Stimulated activated CD8-positive, alpha-beta memory T cell treated with anti-CD3 and anti-CD28 coated beads, Interleukin-4, amount 100 ng/mL, for 1 hour (primary cell): Measurements from ENCODE around the gene RNF213.
"Not testable (repeated sequence)": the region's sequence is repeated elsewhere in the genome, so short reads cannot be mapped to it uniquely, and the experiment has no call there.

Experiments used
- DNase-seq, 2 donors: peaks; one replicate each; pipeline ENCODE4 v3.0.0-alpha.2; 2020; ENCODE audit warnings: low read depth in 2 of 2, low spot score in 1 of 2

The RNF213 gene

GRCh38 chr17:80316927-80317705 is 56.5 kb downstream of the RNF213 start:
- no peak for DNase-seq

- no peak for DNase-seq
Measured at GRCh38 chr17:80317706-80317980, 57.0 kb downstream of the RNF213 start.

DNA sequence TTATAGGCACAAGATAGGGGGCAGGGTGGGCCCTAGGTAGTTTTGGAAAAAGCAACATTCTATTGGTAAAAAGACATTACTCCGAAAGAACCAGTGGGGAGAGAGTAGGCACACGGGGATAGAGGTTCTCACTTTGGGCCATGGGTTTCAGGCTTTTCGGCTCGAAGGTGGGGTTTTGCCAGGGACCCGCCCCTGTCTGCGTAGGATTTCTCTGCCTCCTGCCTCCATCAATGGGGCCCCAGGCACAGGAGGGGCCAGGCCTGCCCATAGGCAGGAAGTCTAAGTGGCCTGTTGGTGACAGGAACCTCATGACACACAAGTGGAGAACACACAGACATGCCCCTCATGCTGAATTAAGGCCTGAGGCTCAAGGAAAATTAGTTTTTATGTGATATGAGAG is 57.5 kb downstream of the RNF213 start:
- DNase-seq: no peak

GRCh38 chr17:80319262-80319998 is 58.8 kb downstream of the RNF213 start:
- no peak for DNase-seq

DNA sequence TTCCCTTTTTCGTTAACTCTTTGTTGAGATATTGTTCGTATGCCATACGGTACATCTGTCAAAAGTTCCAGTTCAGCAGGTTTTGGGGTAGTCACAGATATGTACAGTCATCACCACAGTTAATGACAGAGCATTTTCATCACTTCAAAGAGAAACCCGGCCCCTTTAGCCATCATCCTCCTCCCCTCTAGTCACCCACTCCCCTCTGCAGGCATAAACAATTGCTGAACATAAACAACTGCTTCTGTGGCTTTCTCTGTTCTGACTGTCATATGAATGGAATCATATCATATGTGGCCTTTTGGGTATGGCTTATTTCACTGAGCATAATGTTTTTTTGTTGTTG is 59.3 kb downstream of the RNF213 start:
- DNase-seq: no peak

- DNase-seq: no peak
Measured at GRCh38 chr17:80320496-80320895, 59.8 kb downstream of the RNF213 start.

GRCh38 chr17:80322864-80323263 is 62.2 kb downstream of the RNF213 start:
- DNase-seq: no peak

GRCh38 chr17:80323982-80324381 is 63.3 kb downstream of the RNF213 start:
- no peak for DNase-seq

DNA sequence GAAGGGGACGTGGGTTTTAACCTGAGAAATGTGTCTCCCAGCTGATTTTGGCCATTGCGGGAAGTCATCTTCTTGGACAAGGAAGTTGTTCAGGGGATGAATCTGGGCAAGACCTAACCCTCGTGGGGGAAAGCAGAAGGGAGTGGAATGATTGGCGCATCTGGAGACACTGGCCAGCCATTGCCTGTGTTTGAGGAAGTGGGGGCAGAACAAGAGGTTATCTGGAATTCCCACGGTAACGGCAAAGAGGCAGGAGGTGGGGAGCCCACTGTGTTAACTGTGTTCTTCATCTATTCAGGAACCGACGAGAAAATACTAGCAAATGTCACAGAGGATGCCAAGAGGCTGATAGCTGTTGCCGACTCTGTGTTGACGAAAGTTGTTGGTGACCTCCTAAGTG is 66.9 kb downstream of the RNF213 start:
- no peak for DNase-seq

DNA sequence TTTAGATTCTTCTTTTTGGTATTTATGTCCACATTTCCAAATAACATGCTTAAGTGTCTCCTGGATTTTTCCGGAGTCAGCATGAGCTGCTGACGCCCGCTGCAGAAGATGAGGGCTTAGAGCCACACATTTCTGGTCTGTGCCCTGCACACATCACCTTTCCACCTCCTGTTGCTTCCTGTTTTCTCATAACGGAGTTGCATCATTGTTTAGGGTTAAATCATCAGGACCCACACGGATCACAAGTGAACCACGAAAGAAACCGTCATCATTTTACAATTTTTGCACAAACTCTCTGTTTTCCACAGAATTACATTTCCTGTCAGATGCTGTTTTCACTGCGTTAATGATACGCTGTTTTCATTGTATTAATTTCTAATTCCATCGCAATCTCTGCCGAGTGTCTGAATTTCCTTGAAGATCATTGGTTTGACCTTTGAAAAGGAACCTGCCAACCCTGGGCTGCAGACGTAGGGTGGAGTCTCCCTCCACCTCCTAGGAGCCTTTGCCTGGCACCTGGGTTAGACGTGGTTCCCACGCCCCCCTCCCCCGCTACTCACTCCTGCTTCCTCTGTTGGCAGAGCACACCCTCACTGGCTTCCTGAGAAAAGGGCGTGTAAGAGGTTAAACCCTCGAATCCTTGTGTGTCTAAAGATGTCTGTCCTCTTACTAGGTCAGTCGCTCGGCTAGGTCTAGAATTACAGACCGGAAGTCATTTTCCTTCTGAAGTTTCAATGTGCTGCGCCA is 68.2 kb downstream of the RNF213 start:
- no peak for DNase-seq

- not testable (repeated sequence) for DNase-seq
Measured at GRCh38 chr17:80329421-80329820, 68.8 kb downstream of the RNF213 start.

GRCh38 chr17:80330276-80330675 is 69.6 kb downstream of the RNF213 start:
- no peak for DNase-seq

DNA sequence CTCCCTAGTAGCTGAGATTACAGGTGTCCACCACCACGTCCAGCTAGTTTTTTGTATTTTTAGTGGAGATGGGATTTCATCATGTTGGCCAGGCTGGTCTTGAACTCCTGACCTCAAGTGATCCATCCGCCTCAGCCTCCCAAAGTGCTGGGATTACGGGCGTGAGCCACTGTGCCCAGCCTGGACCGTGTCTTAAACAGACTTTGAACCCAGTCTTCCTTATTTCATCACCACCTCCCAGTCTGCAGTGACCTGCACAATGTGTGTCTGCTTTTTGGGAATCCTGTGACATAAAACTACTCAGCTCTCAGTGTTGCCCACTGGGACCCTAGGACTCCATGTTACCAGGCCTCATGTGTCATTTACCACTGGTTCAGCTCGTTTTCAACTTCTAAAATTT is 70.3 kb downstream of the RNF213 start:
- DNase-seq: not testable (repeated sequence)

- no peak for DNase-seq
Measured at GRCh38 chr17:80331820-80332219, 71.2 kb downstream of the RNF213 start.

DNA sequence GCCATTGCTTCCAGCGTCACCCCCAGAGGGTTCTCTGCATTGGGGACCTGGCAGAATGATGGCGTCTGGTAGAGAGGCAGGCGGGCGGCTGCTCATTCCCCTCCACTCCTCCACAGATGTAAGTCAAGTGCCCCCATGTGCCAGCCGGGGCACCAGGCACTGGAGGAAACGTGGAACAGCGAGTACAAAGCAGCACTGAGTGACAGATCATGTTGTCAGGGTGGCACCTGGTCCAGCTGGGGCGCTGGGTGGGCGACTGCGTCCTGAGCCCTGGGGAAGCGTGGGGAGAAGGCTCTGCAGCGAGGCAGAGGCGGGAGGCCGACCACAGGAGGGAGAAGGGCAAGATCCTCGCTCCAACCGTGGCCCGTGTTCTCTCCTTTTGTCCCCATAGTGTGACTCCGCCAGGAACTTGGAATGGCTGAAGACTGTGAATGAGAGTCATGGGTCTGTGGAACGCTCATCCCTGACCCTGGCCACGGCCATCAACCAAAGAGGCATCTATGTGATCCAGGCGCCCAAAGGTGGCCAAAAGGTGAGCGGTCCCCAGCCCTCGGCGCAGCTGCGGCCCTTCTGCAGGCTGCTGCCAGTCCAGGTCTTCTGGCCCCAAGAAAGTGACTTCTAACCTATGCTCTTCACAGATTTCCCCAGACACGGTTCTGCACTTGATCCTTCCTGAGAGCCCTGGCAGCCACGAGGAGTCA is 76.7 kb downstream of the RNF213 start:
- DNase-seq: no peak

DNA sequence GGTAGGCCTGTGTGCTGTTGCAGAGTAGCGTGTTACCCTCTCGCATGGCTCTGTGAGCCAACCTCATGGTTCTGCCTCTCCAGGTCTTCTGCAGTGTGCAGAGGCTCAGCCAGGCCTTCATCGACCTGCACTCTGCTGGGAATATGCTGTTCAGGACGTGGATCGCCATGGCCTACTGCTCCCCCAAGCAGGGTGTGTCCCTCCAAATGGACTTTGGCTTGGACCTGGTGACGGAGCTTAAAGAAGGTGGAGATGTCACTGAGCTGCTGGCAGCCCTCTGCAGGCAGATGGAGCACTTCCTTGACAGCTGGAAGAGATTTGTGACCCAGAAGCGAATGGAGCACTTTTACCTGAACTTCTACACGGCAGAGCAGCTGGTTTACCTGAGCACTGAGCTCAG is 78.5 kb downstream of the RNF213 start:
- DNase-seq: no peak

DNA sequence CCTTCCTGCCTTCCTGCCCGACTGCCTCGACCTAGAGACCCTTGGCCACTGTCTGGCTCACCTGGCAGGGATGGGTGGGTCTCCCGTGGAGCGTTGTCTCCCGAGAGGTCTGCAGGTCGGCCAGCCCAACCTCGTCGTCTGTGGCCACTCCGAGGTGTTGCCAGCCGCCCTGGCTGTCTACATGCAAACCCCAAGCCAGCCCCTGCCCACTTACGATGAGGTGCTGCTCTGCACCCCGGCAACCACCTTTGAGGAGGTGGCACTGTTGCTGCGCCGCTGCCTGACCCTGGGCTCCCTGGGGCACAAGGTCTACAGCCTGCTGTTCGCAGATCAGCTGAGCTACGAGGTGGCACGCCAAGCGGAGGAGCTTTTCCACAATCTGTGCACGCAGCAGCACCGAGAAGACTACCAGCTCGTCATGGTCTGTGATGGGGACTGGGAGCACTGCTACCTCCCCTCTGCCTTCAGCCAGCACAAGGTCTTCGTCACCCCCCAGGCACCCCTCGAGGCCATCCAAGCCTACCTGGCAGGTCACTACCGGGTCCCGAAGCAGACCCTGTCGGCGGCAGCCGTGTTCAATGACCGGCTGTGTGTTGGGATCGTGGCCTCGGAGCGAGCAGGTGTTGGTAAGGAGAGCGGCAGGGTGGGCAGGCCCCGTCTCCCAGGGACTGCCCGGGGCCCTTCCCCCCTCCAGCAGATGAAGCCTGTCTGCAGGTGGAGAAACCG is 79.2 kb downstream of the RNF213 start:
- DNase-seq: no peak

GRCh38 chr17:80345321-80345720 is 84.7 kb downstream of the RNF213 start:
- DNase-seq: no peak

GRCh38 chr17:80345841-80346497 is 85.3 kb downstream of the RNF213 start:
- DNase-seq: no peak

DNA sequence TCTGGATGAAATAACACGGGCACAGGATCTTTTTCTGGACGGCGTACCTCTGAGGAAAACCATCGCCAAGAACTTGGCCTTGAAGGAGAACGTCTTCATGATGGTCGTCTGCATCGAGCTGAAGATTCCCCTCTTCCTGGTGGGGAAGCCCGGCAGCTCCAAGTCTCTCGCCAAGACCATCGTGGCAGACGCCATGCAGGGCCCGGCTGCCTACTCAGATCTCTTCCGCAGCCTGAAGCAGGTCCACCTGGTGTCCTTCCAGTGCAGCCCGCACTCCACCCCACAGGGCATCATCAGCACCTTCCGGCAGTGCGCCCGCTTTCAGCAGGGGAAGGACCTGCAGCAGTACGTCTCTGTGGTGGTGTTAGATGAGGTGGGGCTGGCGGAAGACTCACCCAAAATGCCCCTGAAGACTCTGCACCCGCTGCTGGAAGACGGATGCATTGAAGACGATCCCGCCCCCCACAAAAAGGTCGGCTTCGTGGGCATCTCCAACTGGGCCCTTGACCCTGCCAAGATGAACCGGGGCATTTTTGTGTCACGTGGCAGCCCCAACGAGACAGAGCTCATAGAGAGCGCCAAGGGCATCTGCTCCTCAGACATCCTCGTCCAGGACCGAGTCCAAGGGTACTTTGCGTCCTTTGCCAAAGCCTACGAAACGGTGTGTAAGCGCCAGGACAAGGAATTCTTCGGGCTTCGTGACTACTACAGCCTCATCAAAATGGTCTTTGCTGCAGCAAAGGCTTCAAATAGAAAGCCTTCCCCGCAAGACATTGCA is 86.0 kb downstream of the RNF213 start:
- no peak for DNase-seq
